Measurements from ENCODE around the gene NOTUM. TPM values are rescaled to one million over a fixed set of nuclear protein-coding genes. Genes with fewer than 3 reads are reported as not detected.

Gene NOTUM
- polyA plus RNA-seq, 4 donors, result 1.0 to 1.1 TPM; not detected in 2

GRCh38 chr17:81909966-81910839 is 50.8 kb downstream of the NOTUM start:
- peaks cover 7 to 79% (median 33%) of the 10 kb centered on the region in 3 donors for H3K36me3 ChIP-seq (ENCODE audit: control insufficient read depth in 3 of 3, insufficient read depth in 2 of 3, low read depth in 1 of 3, low read length in 3 of 3)
- 14 to 31% (median 22%) methylated on average over 23 of the region's 23 CpGs for WGBS, 3 donors

GRCh38 chr17:81909231-81909630 is 51.8 kb downstream of the NOTUM start:
- Histone ChIP-seq H3K27me3 (ENCODE audit: control insufficient read depth in 3 of 3, insufficient read depth in 3 of 3, low read length in 3 of 3) (no peaks in the 10 kb centered on the region), H3K4me3 (ENCODE audit: low read depth in 1 of 3, low read length in 3 of 3) (peak overlapping the region in 1 of 3 donors; percentile 98), H3K4me1 (ENCODE audit: control insufficient read depth in 3 of 3, insufficient read depth in 2 of 3, low read depth in 1 of 3, low read length in 2 of 3) (peaks cover 0 to 12% (median 2%) of the 10 kb centered on the region in 3 donors), H3K9me3 (ENCODE audit: control insufficient read depth in 2 of 2, insufficient read depth in 1 of 2, low read depth in 1 of 2, low read length in 1 of 2) (no peaks in the 10 kb centered on the region), H3K27ac (ENCODE audit: low read depth in 1 of 3, low read length in 2 of 3) (peak overlapping the region in 1 of 3 donors; percentile 96), H3K36me3 (ENCODE audit: control insufficient read depth in 3 of 3, insufficient read depth in 2 of 3, low read depth in 1 of 3, low read length in 3 of 3) (peaks cover 7 to 79% (median 27%) of the 10 kb centered on the region in 3 donors)
- DNase-seq, result no peak
- FAIRE-seq, result no peak
- 90 to 94% (median 90%) methylated on average over 12 of the region's 12 CpGs for WGBS, 3 donors

More at GRCh38 chr17:81909966-81910839, 50.8 kb downstream of the NOTUM start:
- FAIRE-seq (no peak), DNase-seq (peak; percentile 84 to 94)
- Histone ChIP-seq H3K9me3 (ENCODE audit: control insufficient read depth in 2 of 2, insufficient read depth in 1 of 2, low read depth in 1 of 2, low read length in 1 of 2) (no peaks in the 10 kb centered on the region), H3K4me3 (ENCODE audit: low read depth in 1 of 3, low read length in 3 of 3) (peak overlapping the region; percentile 77 to 98 (median 82)), H3K4me1 (ENCODE audit: control insufficient read depth in 3 of 3, insufficient read depth in 2 of 3, low read depth in 1 of 3, low read length in 2 of 3) (peaks cover 0 to 12% (median 2%) of the 10 kb centered on the region in 3 donors), H3K27ac (ENCODE audit: low read depth in 1 of 3, low read length in 2 of 3) (peak overlapping the region; percentile 92 to 98 (median 96)), H3K27me3 (ENCODE audit: control insufficient read depth in 3 of 3, insufficient read depth in 3 of 3, low read length in 3 of 3) (no peaks in the 10 kb centered on the region)

GRCh38 chr17:81908793-81909192 is 52.2 kb downstream of the NOTUM start:
- no peaks in the 10 kb centered on the region for H3K27me3 ChIP-seq (ENCODE audit: control insufficient read depth in 3 of 3, insufficient read depth in 3 of 3, low read length in 3 of 3)
- H3K36me3 ChIP-seq (ENCODE audit: control insufficient read depth in 3 of 3, insufficient read depth in 2 of 3, low read depth in 1 of 3, low read length in 3 of 3), result peaks cover 7 to 79% (median 23%) of the 10 kb centered on the region in 3 donors
- WGBS, 3 donors, result 90 to 95% (median 93%) methylated on average over 10 to 11 of the region's 11 CpGs

GRCh38 chr17:81907219-81908145 is 53.5 kb downstream of the NOTUM start:
- H3K4me3 ChIP-seq (ENCODE audit: low read depth in 1 of 3, low read length in 3 of 3), result no peak overlapping the region
- WGBS, 3 donors, result 91 to 93% (median 92%) methylated on average over 26 of the region's 26 CpGs
- H3K9me3 ChIP-seq (ENCODE audit: control insufficient read depth in 2 of 2, insufficient read depth in 1 of 2, low read depth in 1 of 2, low read length in 1 of 2), result no peaks in the 10 kb centered on the region
- H3K4me1 ChIP-seq (ENCODE audit: control insufficient read depth in 3 of 3, insufficient read depth in 2 of 3, low read depth in 1 of 3, low read length in 2 of 3), result peaks cover 0 to 16% (median 2%) of the 10 kb centered on the region in 3 donors
- peaks cover 2 to 78% (median 20%) of the 10 kb centered on the region in 3 donors for H3K36me3 ChIP-seq (ENCODE audit: control insufficient read depth in 3 of 3, insufficient read depth in 2 of 3, low read depth in 1 of 3, low read length in 3 of 3)
- peaks cover 0 to under 1% (median 0%) of the 10 kb centered on the region in 3 donors for H3K27me3 ChIP-seq (ENCODE audit: control insufficient read depth in 3 of 3, insufficient read depth in 3 of 3, low read length in 3 of 3)
- H3K27ac ChIP-seq (ENCODE audit: low read depth in 1 of 3, low read length in 2 of 3), result no peak overlapping the region
- FAIRE-seq (no peak), DNase-seq (no peak)

More at GRCh38 chr17:81908793-81909192, 52.2 kb downstream of the NOTUM start:
- DNase-seq (no peak), FAIRE-seq (no peak)
- peaks cover 0 to 12% (median 2%) of the 10 kb centered on the region in 3 donors for H3K4me1 ChIP-seq (ENCODE audit: control insufficient read depth in 3 of 3, insufficient read depth in 2 of 3, low read depth in 1 of 3, low read length in 2 of 3)
- no peaks in the 10 kb centered on the region for H3K9me3 ChIP-seq (ENCODE audit: control insufficient read depth in 2 of 2, insufficient read depth in 1 of 2, low read depth in 1 of 2, low read length in 1 of 2)
- no peak overlapping the region for H3K4me3 ChIP-seq (ENCODE audit: low read depth in 1 of 3, low read length in 3 of 3)
- no peak overlapping the region for H3K27ac ChIP-seq (ENCODE audit: low read depth in 1 of 3, low read length in 2 of 3)

- Histone ChIP-seq H3K4me3 (ENCODE audit: low read depth in 1 of 3, low read length in 3 of 3) (no peak overlapping the region), H3K27me3 (ENCODE audit: control insufficient read depth in 3 of 3, insufficient read depth in 3 of 3, low read length in 3 of 3) (peaks cover 0 to 4% (median 0%) of the 10 kb centered on the region in 3 donors), H3K4me1 (ENCODE audit: control insufficient read depth in 3 of 3, insufficient read depth in 2 of 3, low read depth in 1 of 3, low read length in 2 of 3) (peaks cover 0 to 18% (median 2%) of the 10 kb centered on the region in 3 donors), H3K9me3 (ENCODE audit: control insufficient read depth in 2 of 2, insufficient read depth in 1 of 2, low read depth in 1 of 2, low read length in 1 of 2) (no peaks in the 10 kb centered on the region), H3K27ac (ENCODE audit: low read depth in 1 of 3, low read length in 2 of 3) (no peak overlapping the region), H3K36me3 (ENCODE audit: control insufficient read depth in 3 of 3, insufficient read depth in 2 of 3, low read depth in 1 of 3, low read length in 3 of 3) (peaks cover 0 to 70% (median 16%) of the 10 kb centered on the region in 3 donors)
- FAIRE-seq (no peak), DNase-seq (no peak)
- WGBS, 3 donors, result 89 to 93% (median 89%) methylated on average over 14 to 15 of the region's 15 CpGs
Measured at GRCh38 chr17:81906476-81907218, 54.3 kb downstream of the NOTUM start.

GRCh38 chr17:81905993-81906392 is 55.0 kb downstream of the NOTUM start:
- FAIRE-seq (no peak), DNase-seq (no peak)
- 91 to 99% (median 94%) methylated on average over 10 of the region's 10 CpGs for WGBS, 3 donors

GRCh38 chr17:81905424-81905875 is 55.5 kb downstream of the NOTUM start:
- DNase-seq (no peak), FAIRE-seq (no peak)
- Histone ChIP-seq H3K4me3 (ENCODE audit: low read depth in 1 of 3, low read length in 3 of 3) (no peak overlapping the region), H3K9me3 (ENCODE audit: control insufficient read depth in 2 of 2, insufficient read depth in 1 of 2, low read depth in 1 of 2, low read length in 1 of 2) (no peaks in the 10 kb centered on the region), H3K4me1 (ENCODE audit: control insufficient read depth in 3 of 3, insufficient read depth in 2 of 3, low read depth in 1 of 3, low read length in 2 of 3) (peaks cover 0 to 21% (median 2%) of the 10 kb centered on the region in 3 donors), H3K27ac (ENCODE audit: low read depth in 1 of 3, low read length in 2 of 3) (no peak overlapping the region), H3K36me3 (ENCODE audit: control insufficient read depth in 3 of 3, insufficient read depth in 2 of 3, low read depth in 1 of 3, low read length in 3 of 3) (peaks cover 0 to 77% (median 16%) of the 10 kb centered on the region in 3 donors), H3K27me3 (ENCODE audit: control insufficient read depth in 3 of 3, insufficient read depth in 3 of 3, low read length in 3 of 3) (peaks cover 0 to 11% (median 0%) of the 10 kb centered on the region in 3 donors)
- 89 to 94% (median 90%) methylated on average over 13 to 16 of the region's 16 CpGs for WGBS, 3 donors

More at GRCh38 chr17:81905993-81906392, 55.0 kb downstream of the NOTUM start:
- Histone ChIP-seq H3K4me1 (ENCODE audit: control insufficient read depth in 3 of 3, insufficient read depth in 2 of 3, low read depth in 1 of 3, low read length in 2 of 3) (peaks cover 0 to 21% (median 2%) of the 10 kb centered on the region in 3 donors), H3K4me3 (ENCODE audit: low read depth in 1 of 3, low read length in 3 of 3) (no peak overlapping the region), H3K36me3 (ENCODE audit: control insufficient read depth in 3 of 3, insufficient read depth in 2 of 3, low read depth in 1 of 3, low read length in 3 of 3) (peaks cover 0 to 72% (median 16%) of the 10 kb centered on the region in 3 donors), H3K27me3 (ENCODE audit: control insufficient read depth in 3 of 3, insufficient read depth in 3 of 3, low read length in 3 of 3) (peaks cover 0 to 11% (median 0%) of the 10 kb centered on the region in 3 donors), H3K27ac (ENCODE audit: low read depth in 1 of 3, low read length in 2 of 3) (no peak overlapping the region), H3K9me3 (ENCODE audit: control insufficient read depth in 2 of 2, insufficient read depth in 1 of 2, low read depth in 1 of 2, low read length in 1 of 2) (no peaks in the 10 kb centered on the region)
